Right atrium auricular region (tissue), 2 donors: ENCODE results near the gene CTRB1. TPM values are rescaled to one million over a fixed set of nuclear protein-coding genes. Genes with fewer than 3 reads are reported as not detected.

Experiments
- DNase-seq: peaks from one replicate; pipeline ENCODE4 v3.0.0-alpha.2; 2019; ENCODE audit warnings: low spot score
- H3K27ac ChIP-seq, 2 donors: fragments of 200-600 bp; sonication (generic); 1 replicate in 1 of 2; 2 replicates in 1 of 2; pipeline ENCODE4 v1.5.1; 2016 to 2019
- H3K27me3 ChIP-seq, 2 donors: fragments of 200-600 bp; sonication (generic); one replicate each; pipeline versions ENCODE4 v1.5.1 to v1.6.0; 2017 to 2019
- H3K36me3 ChIP-seq: fragments of 200-600 bp; sonication (generic); one replicate; pipeline ENCODE4 v1.5.1; 2016
- H3K4me1 ChIP-seq, 2 donors: fragments of 200-600 bp; sonication (generic); one replicate each; pipeline versions ENCODE4 v1.5.1 to v1.6.0; 2017 to 2019
- H3K4me3 ChIP-seq, 2 donors: fragments of 200-600 bp; sonication (generic); 1 replicate in 1 of 2; 2 replicates in 1 of 2; pipeline ENCODE4 v1.5.1; 2017 to 2019; ENCODE audit warnings: mild to moderate bottlenecking in 1 of 2, moderate library complexity in 1 of 2
- H3K9me3 ChIP-seq, 2 donors: fragments of 200-600 bp; sonication (generic); one replicate each; pipeline ENCODE4 v1.5.1; 2019
- CTCF ChIP-seq, 2 donors: fragments of 200-600 bp; sonication (generic); IDR thresholded peaks; one replicate each; pipeline ENCODE4 v1.5.1; 2019; ENCODE audit warnings: antibody characterized with exemption in 2 of 2
- total RNA-seq, 2 donors: library from RNA; depleted of rRNA; stranded (reverse); fragments of >200 nt; gene quantifications; one replicate each; pipeline ENCODE4 v1.1.0, GENCODE V29; 2016

The CTRB1 gene
- total RNA-seq, 2 donors from 2014 or later: not detected

GRCh38 chr16:75248142-75248535 is 29.4 kb downstream of the CTRB1 start:
- Histone ChIP-seq H3K36me3 (no peaks in the 10 kb centered on the region), H3K4me1 (peaks cover 0 to 95% of the 10 kb centered on the region in 2 donors), H3K27me3 (no peaks in the 10 kb centered on the region), H3K27ac (peak overlapping the region; percentile 97 to 98), H3K4me3 (no peak overlapping the region), H3K9me3 (no peaks in the 10 kb centered on the region)
- no peak for TF ChIP-seq CTCF (IDR thresholded peaks at IDR 0.05)
- DNase-seq: no peak

GRCh38 chr16:75248536-75249380 is 30.0 kb downstream of the CTRB1 start:
- H3K9me3 ChIP-seq: no peaks in the 10 kb centered on the region
- peak overlapping the region; percentile 97 to 98 for H3K27ac ChIP-seq
- H3K4me1 ChIP-seq: peaks cover 0 to 95% of the 10 kb centered on the region in 2 donors
- no peak for TF ChIP-seq CTCF (IDR thresholded peaks at IDR 0.05)
- DNase-seq: no peak
- H3K4me3 ChIP-seq: peak overlapping the region in 1 of 2 donors; percentile 90
- H3K36me3 ChIP-seq: no peaks in the 10 kb centered on the region
- H3K27me3 ChIP-seq: no peaks in the 10 kb centered on the region

GRCh38 chr16:75249441-75249840 is 30.7 kb downstream of the CTRB1 start:
- H3K4me3 ChIP-seq: peak overlapping the region in 1 of 2 donors; percentile 90
- no peaks in the 10 kb centered on the region for H3K27me3 ChIP-seq
- DNase-seq: no peak
- peak overlapping the region; percentile 97 to 98 for H3K27ac ChIP-seq
- no peaks in the 10 kb centered on the region for H3K36me3 ChIP-seq
- no peak for TF ChIP-seq CTCF (IDR thresholded peaks at IDR 0.05)
- no peaks in the 10 kb centered on the region for H3K9me3 ChIP-seq
- H3K4me1 ChIP-seq: peaks cover 0 to 95% of the 10 kb centered on the region in 2 donors

- Histone ChIP-seq H3K9me3 (no peaks in the 10 kb centered on the region), H3K4me3 (peak overlapping the region; percentile 79 to 90), H3K36me3 (no peaks in the 10 kb centered on the region), H3K27me3 (no peaks in the 10 kb centered on the region), H3K27ac (peak overlapping the region; percentile 97 to 98), H3K4me1 (peaks cover 0 to 95% of the 10 kb centered on the region in 2 donors)
- no peak for DNase-seq
- no peak for TF ChIP-seq CTCF (IDR thresholded peaks at IDR 0.05)
Measured at GRCh38 chr16:75250089-75250808, 31.5 kb downstream of the CTRB1 start.

- no peak for DNase-seq
- Histone ChIP-seq H3K9me3 (no peaks in the 10 kb centered on the region), H3K27me3 (no peaks in the 10 kb centered on the region), H3K36me3 (no peaks in the 10 kb centered on the region), H3K27ac (peak overlapping the region; percentile 97 to 98), H3K4me3 (peak overlapping the region; percentile 79 to 90), H3K4me1 (peaks cover 0 to 95% of the 10 kb centered on the region in 2 donors)
- no peak for TF ChIP-seq CTCF (IDR thresholded peaks at IDR 0.05)
Measured at GRCh38 chr16:75250809-75251279, 32.1 kb downstream of the CTRB1 start.
